ENCODE data around the gene SCRT2. TPM values are rescaled to one million over a fixed set of nuclear protein-coding genes. Genes with fewer than 3 reads are reported as not detected.

SCRT2 gene
- total and polyA plus RNA-seq, 7 experiments from 2014 or later: not detected

DNA sequence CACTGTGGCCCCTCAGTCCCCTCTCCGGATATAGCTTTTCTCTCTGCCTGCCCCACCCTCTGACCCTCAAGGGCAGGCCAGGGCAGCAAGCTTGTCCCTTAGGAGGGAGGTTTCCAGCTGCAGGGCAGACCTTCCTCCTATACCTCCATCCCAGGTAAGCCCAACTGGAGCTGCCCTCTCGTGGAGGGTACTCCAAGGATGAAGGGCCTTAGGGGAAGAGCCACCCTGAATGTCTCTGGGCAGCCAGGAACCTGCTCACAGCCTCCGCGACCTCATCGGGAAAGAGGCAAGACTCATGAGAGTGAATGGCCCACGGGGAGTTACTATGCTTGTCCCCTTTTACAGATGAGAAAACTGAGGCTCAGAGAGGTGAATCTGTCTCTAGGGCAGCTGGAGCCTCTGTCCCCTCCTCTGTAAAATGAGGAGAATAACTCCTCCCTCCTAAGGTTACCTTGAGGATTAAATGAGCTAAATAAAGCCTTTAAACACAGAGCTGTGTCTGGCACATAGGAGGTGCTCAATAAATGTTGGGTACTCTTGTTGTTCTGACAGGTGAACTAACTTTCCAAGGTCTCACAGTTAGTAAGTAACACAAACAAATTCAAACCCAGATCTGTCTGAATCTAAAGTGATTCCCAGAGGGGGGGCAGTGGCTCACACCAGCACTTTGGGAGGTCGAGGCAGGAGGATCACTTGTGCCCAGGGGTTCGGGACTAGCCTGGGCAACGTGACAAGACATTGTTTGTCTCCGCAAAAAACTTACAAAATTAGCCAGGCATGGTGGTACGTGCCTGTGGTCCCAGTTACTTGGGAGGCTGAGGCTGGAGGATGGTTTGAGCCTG lies 34.7 kb downstream of the SCRT2 start:
- H3K27me3 ChIP-seq (ENCODE audit: control insufficient read depth in 2 of 2, insufficient read depth in 2 of 2, low read length in 2 of 2): peaks cover 0 to 11% of the 10 kb centered on the region in 2 donors
- Mint-ChIP-seq H3K27ac (peak overlapping the region in 2 of 9 donors; percentile 14 to 63), H3K27me3 (peaks cover 16 to 41% (median 27%) of the 10 kb centered on the region in 5 donors), H3K36me3 (peaks cover 0 to 4% (median 0%) of the 10 kb centered on the region in 5 donors), H3K4me3 (peak overlapping the region in 7 of 10 donors; percentile 24 to 72 (median 55)), H3K9me3 (peaks cover 0 to 1% (median 0%) of the 10 kb centered on the region in 11 donors), H3K4me1 (peaks cover 0 to 18% (median 11%) of the 10 kb centered on the region in 7 donors)
- H3K4me3 ChIP-seq (ENCODE audit: low read length): no peak overlapping the region
- H3K9me3 ChIP-seq (ENCODE audit: control insufficient read depth in 2 of 3, low read length in 3 of 3): no peaks in the 10 kb centered on the region
- intact Hi-C loops (cut with micrococcal nuclease): no loop called here
- ChIA-PET CTCF (no interaction called here), POLR2A (no interaction called here)
- H3K36me3 ChIP-seq (ENCODE audit: control insufficient read depth in 2 of 3, insufficient read depth in 3 of 3, low read length in 3 of 3): no peaks in the 10 kb centered on the region
- H3K4me1 ChIP-seq (ENCODE audit: control insufficient read depth in 2 of 2, insufficient read depth in 2 of 2, low read length in 2 of 2): no peaks in the 10 kb centered on the region
- no peak for ATAC-seq
- H3K27ac ChIP-seq (ENCODE audit: low read depth, low read length): no peak overlapping the region
- no peak for DNase-seq

DNA sequence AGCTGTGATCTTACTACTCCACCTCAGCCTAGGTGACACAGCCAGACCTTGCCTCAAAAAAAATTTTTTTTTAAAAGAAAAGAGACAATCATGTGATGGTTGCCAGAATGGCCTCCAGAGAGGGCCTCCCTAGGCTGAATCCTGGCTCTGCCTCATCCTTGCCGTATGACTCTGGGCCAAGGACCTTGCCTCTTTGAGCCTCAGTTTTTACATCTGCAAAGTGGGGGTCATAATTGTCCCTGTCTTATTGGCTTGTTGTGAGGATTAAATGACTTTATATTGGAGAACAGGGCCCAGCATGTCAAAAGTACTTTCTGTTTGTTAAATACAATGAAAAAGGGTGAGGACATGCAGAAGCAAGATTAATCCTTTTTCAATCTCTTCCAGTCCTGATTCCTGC lies 37.0 kb downstream of the SCRT2 start:
- peaks cover 15 to 41% (median 20%) of the 10 kb centered on the region in 5 donors for H3K27me3 Mint-ChIP-seq

DNA sequence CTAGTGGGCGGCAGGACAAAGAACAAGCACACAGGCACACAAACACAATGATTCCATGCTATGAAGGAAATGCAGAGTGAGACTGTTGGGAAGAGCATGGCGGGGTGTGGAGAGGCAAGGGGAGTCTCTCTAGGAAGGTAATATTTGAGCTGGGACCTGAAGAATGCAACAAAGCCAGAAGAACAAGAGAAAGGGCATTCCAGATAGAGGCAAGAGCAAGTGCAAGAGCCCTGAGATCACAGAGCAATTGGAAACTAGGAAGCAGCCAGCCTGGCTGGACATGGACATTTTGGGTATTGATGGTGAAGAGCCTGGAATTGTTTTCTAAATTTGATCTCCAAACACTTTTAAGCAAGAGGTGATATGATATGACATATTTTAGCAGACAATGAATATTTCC lies 38.0 kb downstream of the SCRT2 start:
- no peak overlapping the region for H3K4me3 Mint-ChIP-seq
- Histone ChIP-seq H3K27me3 (ENCODE audit: control insufficient read depth in 2 of 2, insufficient read depth in 2 of 2, low read length in 2 of 2) (peaks cover 0 to 1% of the 10 kb centered on the region in 2 donors), H3K27ac (ENCODE audit: low read depth, low read length) (no peak overlapping the region), H3K9me3 (ENCODE audit: control insufficient read depth in 2 of 3, low read length in 3 of 3) (no peaks in the 10 kb centered on the region), H3K4me3 (ENCODE audit: low read length) (no peak overlapping the region), H3K36me3 (ENCODE audit: control insufficient read depth in 2 of 3, insufficient read depth in 3 of 3, low read length in 3 of 3) (no peaks in the 10 kb centered on the region), H3K4me1 (ENCODE audit: control insufficient read depth in 2 of 2, insufficient read depth in 2 of 2, low read length in 2 of 2) (no peaks in the 10 kb centered on the region)
- CTCF ChIA-PET: no interaction called here
- POLR2A ChIA-PET: no interaction called here
- no peak overlapping the region for H3K27ac Mint-ChIP-seq
- DNase-seq (no peak), ATAC-seq (no peak)
- intact Hi-C loops (cut with micrococcal nuclease): no loop called here
- H3K36me3 Mint-ChIP-seq: peaks cover 0 to 2% (median 0%) of the 10 kb centered on the region in 5 donors
- H3K9me3 Mint-ChIP-seq: peaks cover 0 to 1% (median 0%) of the 10 kb centered on the region in 11 donors
- peaks cover 7 to 38% (median 17%) of the 10 kb centered on the region in 5 donors for H3K27me3 Mint-ChIP-seq
- peaks cover 0 to 9% (median 6%) of the 10 kb centered on the region in 7 donors for H3K4me1 Mint-ChIP-seq

More for the DNA sequence above, 37.0 kb downstream of the SCRT2 start:
- H3K27ac ChIP-seq (ENCODE audit: low read depth, low read length): no peak overlapping the region
- intact Hi-C loops (cut with micrococcal nuclease): no loop called here
- ChIA-PET CTCF (interaction anchor here (0.7 kb wide), 1 partner anchor 836 kb away, joined by 3 read pairs; no protein-coding TSS in a partner anchor), POLR2A (no interaction called here)
- H3K4me1 Mint-ChIP-seq: peaks cover 0 to 18% (median 6%) of the 10 kb centered on the region in 7 donors
- H3K4me3 Mint-ChIP-seq: no peak overlapping the region
- no peak for ATAC-seq
- no peak for DNase-seq
- H3K36me3 Mint-ChIP-seq: peaks cover 0 to 4% (median 0%) of the 10 kb centered on the region in 5 donors
- no peak overlapping the region for H3K4me3 ChIP-seq (ENCODE audit: low read length)
- no peak overlapping the region for H3K27ac Mint-ChIP-seq
- no peaks in the 10 kb centered on the region for H3K9me3 ChIP-seq (ENCODE audit: control insufficient read depth in 2 of 3, low read length in 3 of 3)
- H3K4me1 ChIP-seq (ENCODE audit: control insufficient read depth in 2 of 2, insufficient read depth in 2 of 2, low read length in 2 of 2): no peaks in the 10 kb centered on the region
- H3K9me3 Mint-ChIP-seq: peaks cover 0 to 1% (median 0%) of the 10 kb centered on the region in 11 donors
- peaks cover 0 to 11% of the 10 kb centered on the region in 2 donors for H3K27me3 ChIP-seq (ENCODE audit: control insufficient read depth in 2 of 2, insufficient read depth in 2 of 2, low read length in 2 of 2)
- no peaks in the 10 kb centered on the region for H3K36me3 ChIP-seq (ENCODE audit: control insufficient read depth in 2 of 3, insufficient read depth in 3 of 3, low read length in 3 of 3)

DNA sequence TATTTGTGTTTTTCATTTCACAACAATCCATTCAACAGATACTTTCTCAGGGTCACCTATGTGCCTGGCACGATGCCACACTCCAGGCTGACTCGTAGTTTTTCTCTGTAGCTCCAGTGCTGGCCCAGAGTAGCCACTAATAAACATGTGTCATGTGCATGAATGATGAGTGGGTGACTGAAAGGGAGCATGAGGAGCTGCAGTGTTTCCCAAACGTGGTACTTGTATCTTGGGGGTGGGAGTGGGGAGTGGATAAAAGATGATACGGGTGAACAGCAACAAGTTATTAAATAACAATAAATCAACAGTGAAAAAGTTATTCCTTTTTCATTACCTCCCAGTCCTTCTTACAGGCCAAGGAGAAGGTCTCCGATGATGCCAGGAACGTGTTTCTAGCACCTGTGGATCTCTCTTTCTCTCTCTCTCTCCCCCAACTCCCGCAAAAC lies 39.7 kb downstream of the SCRT2 start:
- no peaks in the 10 kb centered on the region for H3K27me3 ChIP-seq (ENCODE audit: control insufficient read depth in 2 of 2, insufficient read depth in 2 of 2, low read length in 2 of 2)
- ATAC-seq (no peak), DNase-seq (no peak)
- no peaks in the 10 kb centered on the region for H3K9me3 ChIP-seq (ENCODE audit: control insufficient read depth in 2 of 3, low read length in 3 of 3)
- no peaks in the 10 kb centered on the region for H3K4me1 ChIP-seq (ENCODE audit: control insufficient read depth in 2 of 2, insufficient read depth in 2 of 2, low read length in 2 of 2)
- Mint-ChIP-seq H3K36me3 (no peaks in the 10 kb centered on the region), H3K9me3 (peaks cover 0 to 1% (median 0%) of the 10 kb centered on the region in 11 donors), H3K4me3 (no peak overlapping the region), H3K27me3 (peaks cover 5 to 33% (median 17%) of the 10 kb centered on the region in 5 donors), H3K27ac (no peak overlapping the region), H3K4me1 (peaks cover 0 to under 1% (median 0%) of the 10 kb centered on the region in 7 donors)
- intact Hi-C loops (cut with micrococcal nuclease): no loop called here
- CTCF ChIA-PET: no interaction called here
- H3K27ac ChIP-seq (ENCODE audit: low read depth, low read length): no peak overlapping the region
- H3K4me3 ChIP-seq (ENCODE audit: low read length): no peak overlapping the region
- POLR2A ChIA-PET: no interaction called here
- H3K36me3 ChIP-seq (ENCODE audit: control insufficient read depth in 2 of 3, insufficient read depth in 3 of 3, low read length in 3 of 3): no peaks in the 10 kb centered on the region

DNA sequence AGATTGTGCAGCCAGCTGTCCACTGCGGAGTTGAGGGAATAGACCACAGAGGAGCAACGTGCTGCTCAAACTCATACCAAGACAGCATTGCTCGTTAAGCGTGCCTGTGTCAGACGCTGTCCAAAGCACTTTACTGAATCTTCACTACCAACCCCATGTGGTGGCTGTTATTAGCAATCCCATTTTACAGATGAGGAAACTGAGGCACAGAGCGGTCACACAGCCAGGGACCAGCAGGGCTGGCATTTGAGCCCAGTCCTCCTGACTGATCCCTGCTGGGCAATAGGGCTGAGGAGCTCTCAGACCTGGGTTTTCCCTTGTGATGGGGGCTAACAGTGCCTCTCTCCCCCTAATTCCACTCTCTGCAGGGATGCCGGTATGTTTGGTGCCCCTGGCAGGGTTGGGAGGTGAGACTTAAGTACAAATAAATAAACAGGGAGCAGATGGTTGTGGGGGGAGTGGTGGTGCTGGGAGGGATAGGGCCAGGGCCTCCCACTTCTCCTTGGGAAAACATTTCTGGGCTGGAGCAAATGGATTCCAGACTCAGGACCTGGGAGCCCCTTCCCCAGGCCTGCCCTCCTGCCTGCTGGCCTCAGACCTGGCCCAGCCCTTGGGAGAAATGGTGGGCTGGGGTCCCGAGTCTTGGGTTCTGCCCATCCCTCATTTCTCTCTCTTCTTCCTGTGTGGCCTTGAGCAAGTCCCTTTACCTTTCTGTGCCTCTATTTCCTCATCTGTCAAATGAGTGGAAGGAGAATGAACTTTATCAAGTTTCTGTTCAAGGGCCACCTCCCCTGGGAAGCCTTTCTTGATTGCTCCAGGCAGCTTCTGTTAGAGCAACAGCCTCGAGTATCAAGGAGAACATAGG lies 40.3 kb downstream of the SCRT2 start:
- DNase-seq (no peak), ATAC-seq (no peak)
- Histone ChIP-seq H3K36me3 (ENCODE audit: control insufficient read depth in 2 of 3, insufficient read depth in 3 of 3, low read length in 3 of 3) (no peaks in the 10 kb centered on the region), H3K27ac (ENCODE audit: low read depth, low read length) (no peak overlapping the region), H3K27me3 (ENCODE audit: control insufficient read depth in 2 of 2, insufficient read depth in 2 of 2, low read length in 2 of 2) (no peaks in the 10 kb centered on the region), H3K4me1 (ENCODE audit: control insufficient read depth in 2 of 2, insufficient read depth in 2 of 2, low read length in 2 of 2) (no peaks in the 10 kb centered on the region), H3K4me3 (ENCODE audit: low read length) (no peak overlapping the region), H3K9me3 (ENCODE audit: control insufficient read depth in 2 of 3, low read length in 3 of 3) (no peaks in the 10 kb centered on the region)
- POLR2A ChIA-PET: no interaction called here
- Mint-ChIP-seq H3K27ac (no peak overlapping the region), H3K4me3 (peak overlapping the region in 1 of 10 donors; percentile 5), H3K9me3 (peaks cover 0 to 1% (median 0%) of the 10 kb centered on the region in 11 donors), H3K36me3 (no peaks in the 10 kb centered on the region), H3K27me3 (peaks cover 5 to 35% (median 17%) of the 10 kb centered on the region in 5 donors), H3K4me1 (no peaks in the 10 kb centered on the region)
- intact Hi-C loops (cut with micrococcal nuclease): no loop called here
- CTCF ChIA-PET: no interaction called here

DNA sequence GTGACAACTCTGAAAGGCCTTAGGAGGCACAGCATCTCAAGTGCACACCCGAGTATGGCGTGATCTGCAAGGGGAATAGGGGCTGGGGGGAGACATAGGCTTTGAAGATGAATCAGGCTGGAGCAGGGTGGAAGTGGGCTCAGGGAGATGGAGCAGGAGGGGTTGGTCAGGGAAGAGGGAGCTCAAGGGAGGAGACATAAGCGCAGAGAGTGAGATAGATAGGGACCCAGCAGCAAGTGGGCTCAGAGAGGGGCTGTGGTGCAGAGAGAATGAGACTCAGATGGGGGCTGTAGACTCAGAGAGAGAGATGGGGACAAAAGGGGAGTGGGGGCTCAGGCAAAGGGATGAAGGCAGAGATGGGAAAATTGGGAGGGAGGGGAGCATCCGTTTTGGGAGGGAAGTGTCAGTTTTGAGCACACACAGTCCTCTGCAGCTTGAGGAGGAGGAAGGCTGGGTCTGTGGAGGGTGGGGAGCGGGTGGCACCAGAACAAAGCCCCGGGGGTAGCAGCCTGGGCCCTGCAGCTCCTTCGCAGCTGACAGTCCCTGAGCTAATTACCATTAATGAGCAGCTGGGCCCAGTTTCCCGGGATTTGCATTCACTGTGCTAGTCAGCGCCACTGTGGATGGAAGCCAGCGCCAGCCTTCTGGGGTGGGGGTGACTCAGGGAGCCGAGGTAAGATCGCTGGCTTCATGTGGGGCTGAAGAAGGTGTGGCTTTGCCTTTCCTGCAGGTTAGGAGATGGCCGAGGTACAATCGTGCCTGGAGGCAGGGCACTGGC lies 41.3 kb downstream of the SCRT2 start:
- H3K27ac Mint-ChIP-seq: no peak overlapping the region
- H3K4me1 ChIP-seq (ENCODE audit: control insufficient read depth in 2 of 2, insufficient read depth in 2 of 2, low read length in 2 of 2): no peaks in the 10 kb centered on the region
- ATAC-seq: no peak
- peaks cover 5 to 29% (median 16%) of the 10 kb centered on the region in 5 donors for H3K27me3 Mint-ChIP-seq
- ChIA-PET CTCF (no interaction called here), POLR2A (no interaction called here)
- intact Hi-C loops (cut with micrococcal nuclease): no loop called here
- peaks cover 0 to 1% (median 0%) of the 10 kb centered on the region in 11 donors for H3K9me3 Mint-ChIP-seq
- H3K36me3 Mint-ChIP-seq: no peaks in the 10 kb centered on the region
- H3K4me1 Mint-ChIP-seq: no peaks in the 10 kb centered on the region
- H3K4me3 Mint-ChIP-seq: no peak overlapping the region
- no peaks in the 10 kb centered on the region for H3K27me3 ChIP-seq (ENCODE audit: control insufficient read depth in 2 of 2, insufficient read depth in 2 of 2, low read length in 2 of 2)
- no peaks in the 10 kb centered on the region for H3K36me3 ChIP-seq (ENCODE audit: control insufficient read depth in 2 of 3, insufficient read depth in 3 of 3, low read length in 3 of 3)
- H3K27ac ChIP-seq (ENCODE audit: low read depth, low read length): no peak overlapping the region
- no peaks in the 10 kb centered on the region for H3K9me3 ChIP-seq (ENCODE audit: control insufficient read depth in 2 of 3, low read length in 3 of 3)
- H3K4me3 ChIP-seq (ENCODE audit: low read length): no peak overlapping the region
- DNase-seq: no peak
